ENCODE measurements around the gene MRM2.

The MRM2 gene

GRCh38 chr7:2276107-2276506 is 34.1 kb upstream of the MRM2 start:
- Histone ChIP-seq H3F3A (ENCODE audit: insufficient read depth, low read length) (no peaks in the 10 kb centered on the region), H3K4me3 (ENCODE audit: low read length) (no peak overlapping the region), H3K9me3 (replicated peaks; ENCODE audit: insufficient read depth, low read length) (no peaks in the 10 kb centered on the region), H3K27me3 (replicated peaks; ENCODE audit: insufficient read depth, low read length) (no peaks in the 10 kb centered on the region), H3K9me2 (replicated peaks; ENCODE audit: insufficient read depth, low read length) (no peaks in the 10 kb centered on the region), H3K4me1 (ENCODE audit: low read length) (no peaks in the 10 kb centered on the region), H3K27ac (ENCODE audit: low read length) (no peak overlapping the region), H3K36me3 (replicated peaks; ENCODE audit: insufficient read depth, low read length) (no peaks in the 10 kb centered on the region), H2AFZ (ENCODE audit: low read length) (no peak overlapping the region), H3K9ac (ENCODE audit: low read length) (no peak overlapping the region), H3K79me2 (ENCODE audit: low read length) (no peaks in the 10 kb centered on the region), H3K4me2 (ENCODE audit: low read depth, low read length) (no peak overlapping the region), H4K20me1 (ENCODE audit: insufficient read depth, low read length) (no peaks in the 10 kb centered on the region)
- no peak for DNase-seq
- TF ChIP-seq EZH2 (optimal IDR thresholded peaks at IDR 0.05; ENCODE audit: low read depth, low read length) (no peak), EZH2phosphoT487 (IDR thresholded peaks at IDR 0.05; ENCODE audit: low read length) (no peak)
- TF ChIP-seq, protein P1, sequence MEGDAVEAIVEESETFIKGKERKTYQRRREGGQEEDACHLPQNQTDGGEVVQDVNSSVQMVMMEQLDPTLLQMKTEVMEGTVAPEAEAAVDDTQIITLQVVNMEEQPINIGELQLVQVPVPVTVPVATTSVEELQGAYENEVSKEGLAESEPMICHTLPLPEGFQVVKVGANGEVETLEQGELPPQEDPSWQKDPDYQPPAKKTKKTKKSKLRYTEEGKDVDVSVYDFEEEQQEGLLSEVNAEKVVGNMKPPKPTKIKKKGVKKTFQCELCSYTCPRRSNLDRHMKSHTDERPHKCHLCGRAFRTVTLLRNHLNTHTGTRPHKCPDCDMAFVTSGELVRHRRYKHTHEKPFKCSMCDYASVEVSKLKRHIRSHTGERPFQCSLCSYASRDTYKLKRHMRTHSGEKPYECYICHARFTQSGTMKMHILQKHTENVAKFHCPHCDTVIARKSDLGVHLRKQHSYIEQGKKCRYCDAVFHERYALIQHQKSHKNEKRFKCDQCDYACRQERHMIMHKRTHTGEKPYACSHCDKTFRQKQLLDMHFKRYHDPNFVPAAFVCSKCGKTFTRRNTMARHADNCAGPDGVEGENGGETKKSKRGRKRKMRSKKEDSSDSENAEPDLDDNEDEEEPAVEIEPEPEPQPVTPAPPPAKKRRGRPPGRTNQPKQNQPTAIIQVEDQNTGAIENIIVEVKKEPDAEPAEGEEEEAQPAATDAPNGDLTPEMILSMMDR (IDR thresholded peaks at IDR 0.05; ENCODE audit: low read length): no peak

GRCh38 chr7:2275101-2275500 is 33.1 kb upstream of the MRM2 start:
- Histone ChIP-seq H3K27ac (ENCODE audit: low read length) (no peak overlapping the region), H3K9ac (ENCODE audit: low read length) (no peak overlapping the region), H3K9me2 (replicated peaks; ENCODE audit: insufficient read depth, low read length) (no peaks in the 10 kb centered on the region), H3K27me3 (replicated peaks; ENCODE audit: insufficient read depth, low read length) (no peaks in the 10 kb centered on the region), H3F3A (ENCODE audit: insufficient read depth, low read length) (no peaks in the 10 kb centered on the region), H2AFZ (ENCODE audit: low read length) (no peak overlapping the region), H3K36me3 (replicated peaks; ENCODE audit: insufficient read depth, low read length) (no peaks in the 10 kb centered on the region), H3K4me2 (ENCODE audit: low read depth, low read length) (no peak overlapping the region), H3K4me1 (ENCODE audit: low read length) (no peaks in the 10 kb centered on the region), H4K20me1 (ENCODE audit: insufficient read depth, low read length) (no peaks in the 10 kb centered on the region), H3K4me3 (ENCODE audit: low read length) (no peak overlapping the region), H3K79me2 (ENCODE audit: low read length) (no peaks in the 10 kb centered on the region), H3K9me3 (replicated peaks; ENCODE audit: insufficient read depth, low read length) (no peaks in the 10 kb centered on the region)
- DNase-seq: no peak
- TF ChIP-seq EZH2phosphoT487 (IDR thresholded peaks at IDR 0.05; ENCODE audit: low read length): no peak

DNA sequence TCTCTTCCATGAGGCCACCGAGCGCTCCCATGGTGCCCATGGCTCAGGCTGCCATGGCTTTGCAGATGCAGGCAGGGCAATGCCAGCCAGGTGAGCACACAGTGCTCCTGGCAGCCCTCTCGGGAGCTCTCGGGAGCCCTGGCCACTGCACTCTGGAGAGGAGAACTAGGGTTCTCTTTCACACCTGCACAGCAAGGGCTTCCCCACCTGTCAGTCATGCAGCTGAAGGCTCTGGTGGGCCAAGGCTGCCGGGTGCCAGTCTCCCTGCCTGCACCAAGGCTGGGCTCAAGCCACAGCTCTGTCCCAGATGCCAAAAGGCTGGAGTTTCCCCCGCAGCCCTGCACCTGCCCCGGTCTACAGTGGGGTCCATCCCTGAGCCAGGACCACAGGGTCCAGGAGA is 32.7 kb upstream of the MRM2 start:
- Histone ChIP-seq H3K4me3 (ENCODE audit: low read length) (no peak overlapping the region), H3K27me3 (replicated peaks; ENCODE audit: insufficient read depth, low read length) (no peaks in the 10 kb centered on the region), H3K36me3 (replicated peaks; ENCODE audit: insufficient read depth, low read length) (no peaks in the 10 kb centered on the region), H4K20me1 (ENCODE audit: insufficient read depth, low read length) (no peaks in the 10 kb centered on the region), H3K4me1 (ENCODE audit: low read length) (no peaks in the 10 kb centered on the region), H3F3A (ENCODE audit: insufficient read depth, low read length) (no peaks in the 10 kb centered on the region), H3K9ac (ENCODE audit: low read length) (no peak overlapping the region), H3K27ac (ENCODE audit: low read length) (no peak overlapping the region), H2AFZ (ENCODE audit: low read length) (no peak overlapping the region), H3K9me2 (replicated peaks; ENCODE audit: insufficient read depth, low read length) (no peaks in the 10 kb centered on the region), H3K9me3 (replicated peaks; ENCODE audit: insufficient read depth, low read length) (no peaks in the 10 kb centered on the region), H3K79me2 (ENCODE audit: low read length) (no peaks in the 10 kb centered on the region), H3K4me2 (ENCODE audit: low read depth, low read length) (no peak overlapping the region)
- TF ChIP-seq, protein P1 (IDR thresholded peaks at IDR 0.05; ENCODE audit: low read length): no peak
- TF ChIP-seq EZH2phosphoT487 (IDR thresholded peaks at IDR 0.05; ENCODE audit: low read length): no peak
- DNase-seq: no peak

DNA sequence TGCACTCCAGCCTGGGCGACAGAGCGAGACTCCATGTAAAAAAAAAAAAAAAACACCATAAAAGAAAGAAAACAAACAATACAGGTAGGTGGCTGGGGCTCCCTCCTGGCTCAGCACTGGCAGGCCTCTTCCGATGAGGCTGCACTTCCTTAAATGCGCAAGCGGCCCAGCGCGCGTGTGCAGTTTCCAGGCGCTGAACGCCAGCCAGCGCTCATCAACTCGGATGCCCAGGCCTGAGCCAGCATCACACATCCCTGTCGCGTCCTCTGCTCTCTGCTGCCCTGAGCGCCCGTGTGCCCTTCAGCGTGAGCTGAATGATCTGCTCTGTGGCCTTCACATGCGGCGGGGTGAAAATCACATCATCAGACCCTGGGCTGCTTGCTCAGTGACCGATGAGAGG is 31.9 kb upstream of the MRM2 start:
- H3K9me2 ChIP-seq (replicated peaks; ENCODE audit: insufficient read depth, low read length): no peaks in the 10 kb centered on the region
- no peaks in the 10 kb centered on the region for H4K20me1 ChIP-seq (ENCODE audit: insufficient read depth, low read length)
- no peaks in the 10 kb centered on the region for H3K4me1 ChIP-seq (ENCODE audit: low read length)
- no peaks in the 10 kb centered on the region for H3F3A ChIP-seq (ENCODE audit: insufficient read depth, low read length)
- no peak overlapping the region for H2AFZ ChIP-seq (ENCODE audit: low read length)
- no peaks in the 10 kb centered on the region for H3K36me3 ChIP-seq (replicated peaks; ENCODE audit: insufficient read depth, low read length)
- no peaks in the 10 kb centered on the region for H3K27me3 ChIP-seq (replicated peaks; ENCODE audit: insufficient read depth, low read length)
- H3K4me2 ChIP-seq (ENCODE audit: low read depth, low read length): no peak overlapping the region
- DNase-seq: no peak
- H3K4me3 ChIP-seq (ENCODE audit: low read length): no peak overlapping the region
- no peaks in the 10 kb centered on the region for H3K9me3 ChIP-seq (replicated peaks; ENCODE audit: insufficient read depth, low read length)
- H3K79me2 ChIP-seq (ENCODE audit: low read length): no peaks in the 10 kb centered on the region
- no peak for TF ChIP-seq EZH2phosphoT487 (IDR thresholded peaks at IDR 0.05; ENCODE audit: low read length)
- TF ChIP-seq, protein P1 (IDR thresholded peaks at IDR 0.05; ENCODE audit: low read length): no peak
- TF ChIP-seq EZH2 (optimal IDR thresholded peaks at IDR 0.05; ENCODE audit: low read depth, low read length): no peak
- no peak overlapping the region for H3K9ac ChIP-seq (ENCODE audit: low read length)
- no peak overlapping the region for H3K27ac ChIP-seq (ENCODE audit: low read length)
